SK-N-SH (cell line): ENCODE results near the gene SLC17A1. TPM values are rescaled to one million over a fixed set of nuclear protein-coding genes. Genes with fewer than 3 reads are reported as not detected.

ENCODE experiments used
- CTCF ChIA-PET: fragments of 300-600, 350-600 bp; formaldehyde crosslinking; extraction: SDS; loops from one replicate; lab custom pipeline; 2021; lab: Yijun Ruan, JAX
- POLR2A ChIA-PET: fragments of 350-600 bp; sonication (Branson Sonifier 250); formaldehyde crosslinking; extraction: SDS; loops from one replicate; lab custom pipeline; 2020; ENCODE audit warnings: antibody characterized with exemption, inconsistent platforms; lab: Yijun Ruan, JAX
- DNase-seq: peaks from one replicate; pipeline ENCODE4 v3.0.0; 2012
- H2AFZ ChIP-seq: fragments of 200-600 bp; sonication (generic); 2 replicates; pipeline ENCODE4 v1.8.1; 2016; ENCODE audit warnings: antibody characterized with exemption, mild to moderate bottlenecking, low read depth
- H3F3A ChIP-seq: fragments of 200-600 bp; sonication (generic); replicated peaks from 2 replicates; pipeline ENCODE3; 2016; ENCODE audit warnings: antibody characterized with exemption, mild to moderate bottlenecking; ENCODE audit not compliant: insufficient read depth
- H3K27ac ChIP-seq, 2 experiments: fragments of 200-500 bp in 1 of 2; fragments of 200-600 bp in 1 of 2; sonication (Bioruptor generic) in 1 of 2; sonication (generic), shearing (Covaris generic) in 1 of 2; 2 replicates each; pipeline versions ENCODE4 v1.5.1 to v1.6.1; 2014 to 2016; ENCODE audit warnings: low read depth in 2 of 2, inconsistent platforms in 1 of 2, low read length in 1 of 2, mild to moderate bottlenecking in 1 of 2, mixed read lengths in 1 of 2
- H3K27me3 ChIP-seq: fragments of 200-600 bp; sonication (generic), shearing (Covaris generic); 2 replicates; pipeline ENCODE4 v1.6.1; 2016; ENCODE audit warnings: mixed run types; ENCODE audit not compliant: insufficient read depth
- H3K36me3 ChIP-seq, 2 experiments: fragments of 200-500 bp in 1 of 2; fragments of 200-600 bp in 1 of 2; sonication (Bioruptor generic) in 1 of 2; sonication (generic) in 1 of 2; replicated peaks in 1 of 2; 2 replicates each; pipeline versions ENCODE3 to v1.5.1; 2014 to 2016; ENCODE audit warnings: low read length in 1 of 2, mild to moderate bottlenecking in 1 of 2; ENCODE audit not compliant: insufficient read depth in 2 of 2, control insufficient read depth in 1 of 2
- H3K4me1 ChIP-seq, 2 experiments: fragments of 200-500 bp in 1 of 2; fragments of 200-600 bp in 1 of 2; sonication (Bioruptor generic) in 1 of 2; sonication (generic), shearing (Covaris generic) in 1 of 2; 2 replicates each; pipeline versions ENCODE4 v1.5.1 to v1.6.1; 2014 to 2016; ENCODE audit warnings: low read depth in 1 of 2, low read length in 1 of 2, mixed run types in 1 of 2; ENCODE audit not compliant: insufficient read depth in 2 of 2, control insufficient read depth in 1 of 2
- H3K4me2 ChIP-seq: fragments of 200-600 bp; sonication (generic), shearing (Covaris generic); 2 replicates; pipeline ENCODE4 v1.6.1; 2017; ENCODE audit warnings: mixed run types
- H3K4me3 ChIP-seq, 2 experiments: fragments of 200-500 bp in 1 of 2; fragments of 200-600 bp in 1 of 2; sonication (Bioruptor generic) in 1 of 2; sonication (generic), shearing (Covaris generic) in 1 of 2; 2 replicates each; pipeline versions ENCODE4 v1.5.1 to v1.8.1; 2014 to 2016; ENCODE audit warnings: low read depth in 2 of 2, inconsistent platforms in 1 of 2, low read length in 1 of 2, mild to moderate bottlenecking in 1 of 2, mixed read lengths in 1 of 2, moderate library complexity in 1 of 2
- H3K79me2 ChIP-seq: fragments of 200-600 bp; sonication (generic); 2 replicates; pipeline ENCODE4 v1.8.1; 2017; ENCODE audit warnings: mild to moderate bottlenecking; ENCODE audit not compliant: insufficient read depth
- H3K9ac ChIP-seq: fragments of 200-600 bp; sonication (generic); 2 replicates; pipeline ENCODE4 v1.6.1; 2017; ENCODE audit warnings: mixed run types
- H3K9me2 ChIP-seq: fragments of 200-600 bp; sonication (generic); 2 replicates; pipeline ENCODE4 v1.6.1; 2017; ENCODE audit warnings: mixed run types
- H3K9me3 ChIP-seq: fragments of 200-600 bp; sonication (generic); 2 replicates; pipeline ENCODE4 v1.6.1; 2017; ENCODE audit warnings: mixed run types, mild to moderate bottlenecking, moderate library complexity
- H4K20me1 ChIP-seq: fragments of 200-600 bp; sonication (generic); 2 replicates; pipeline ENCODE4 v1.6.1; 2017; ENCODE audit warnings: mild to moderate bottlenecking, mixed run types; ENCODE audit not compliant: insufficient read depth
- CHD2 ChIP-seq: fragments of 150-350 bp; IDR thresholded peaks from 2 replicates; pipeline ENCODE4 v1.6.1; 2018; ENCODE audit warnings: low read length; ENCODE audit not compliant: partially characterized antibody
- ELF1 ChIP-seq: IDR thresholded peaks from 2 replicates; pipeline ENCODE4 v1.4.0; 2012
- FOSL2 ChIP-seq: IDR thresholded peaks from 2 replicates; pipeline ENCODE4 v1.4.0; 2012; ENCODE audit warnings: low read depth, mild to moderate bottlenecking, moderate library complexity, borderline replicate concordance
- FOXJ3 ChIP-seq: sonication (generic); formaldehyde crosslinking; IDR thresholded peaks from 2 replicates; pipeline ENCODE4 v1.5.1; 2020; ENCODE audit warnings: mild to moderate bottlenecking, missing genetic modification reagents
- FOXM1 ChIP-seq: IDR thresholded peaks from 2 replicates; pipeline ENCODE4 v1.4.0; 2012; ENCODE audit warnings: low read depth, mild to moderate bottlenecking
- JUND ChIP-seq: IDR thresholded peaks from 2 replicates; pipeline ENCODE4 v1.4.0; 2012
- NFIC ChIP-seq: IDR thresholded peaks from 2 replicates; pipeline ENCODE4 v1.4.0; 2012; ENCODE audit warnings: borderline replicate concordance
- RCOR1 ChIP-seq: fragments of 150-350 bp; IDR thresholded peaks from 2 replicates; pipeline ENCODE4 v1.6.1; 2017; ENCODE audit warnings: antibody characterized with exemption, low read length
- RXRA ChIP-seq: IDR thresholded peaks from 2 replicates; pipeline ENCODE4 v1.4.0; 2012; ENCODE audit warnings: low read depth, mild to moderate bottlenecking, borderline replicate concordance
- SMC3 ChIP-seq: IDR thresholded peaks from 2 replicates; pipeline ENCODE4 v1.6.1; 2012; ENCODE audit warnings: low read depth, low read length, improper control_type of control experiment
- TCF12 ChIP-seq: IDR thresholded peaks from 2 replicates; pipeline ENCODE4 v1.4.0; 2012
- WGBS: methylation state at CpG from one replicate; pipeline ENCODE4 v1.1.6; 2017; ENCODE audit warnings: low lambda C conversion rate; 5-methylcytosine and 5-hydroxymethylcytosine counted together
- polyA plus RNA-seq, 3 experiments: library from polyadenylated mRNA; depleted of rRNA; stranded (reverse); fragments of >200 nt; gene quantifications; 2 replicates each; pipeline ENCODE4 v1.2.3, GENCODE V29; 2012
- TF ChIP-seq, protein P1 (sequence below): fragments of 150-350 bp; IDR thresholded peaks from 2 replicates; pipeline ENCODE4 v1.6.1; 2016; ENCODE audit warnings: mild to moderate bottlenecking, low read depth, low read length
- TF ChIP-seq, protein P2 (sequence below): IDR thresholded peaks from 2 replicates; pipeline ENCODE4 v1.4.0; 2012; ENCODE audit warnings: low read depth
- TF ChIP-seq, protein P3 (sequence below): fragments of 200-600 bp; sonication (generic); IDR thresholded peaks from 2 replicates; pipeline ENCODE4 v1.6.1; 2017; ENCODE audit warnings: antibody characterized with exemption, mild to moderate bottlenecking, moderate library complexity
- TF ChIP-seq, protein P4 (sequence below): IDR thresholded peaks from 2 replicates; pipeline ENCODE4 v1.4.0; 2012; ENCODE audit warnings: low read depth, borderline replicate concordance

SLC17A1 gene
- polyA plus RNA-seq, 1 of the 3 experiments (the other 2 are of a cell fraction), result not detected

DNA sequence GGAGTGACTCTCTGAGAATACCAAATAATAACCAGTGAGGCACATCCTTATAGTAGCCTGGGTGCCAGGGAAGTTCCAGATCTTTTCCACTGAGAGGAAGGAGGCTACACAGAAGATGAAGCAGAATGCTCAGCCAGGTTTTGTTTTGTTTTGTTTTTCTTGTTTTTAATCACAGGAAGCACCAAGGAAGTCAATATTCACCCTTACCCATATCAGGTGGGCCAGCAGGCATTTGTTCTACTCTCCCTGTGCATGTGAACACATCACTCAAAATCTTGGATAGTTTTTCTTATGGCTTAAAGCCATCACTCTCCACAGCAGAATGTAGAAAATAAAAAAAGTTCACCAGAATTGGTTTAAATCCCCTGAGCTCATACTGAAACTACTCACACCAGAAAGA is 10.5 kb downstream of the SLC17A1 start:
- no peak for TF ChIP-seq FOSL2
- Histone ChIP-seq H3K36me3 (no peaks in the 10 kb centered on the region), H4K20me1 (no peaks in the 10 kb centered on the region), H3K27me3 (no peaks in the 10 kb centered on the region), H3K9me2 (no peaks in the 10 kb centered on the region), H3K4me1 (no peaks in the 10 kb centered on the region), H3F3A (no peaks in the 10 kb centered on the region), H3K9me3 (no peaks in the 10 kb centered on the region), H3K79me2 (no peaks in the 10 kb centered on the region), H3K4me2 (no peak overlapping the region), H2AFZ (no peak overlapping the region), H3K9ac (no peak overlapping the region), H3K4me3 (no peak overlapping the region), H3K27ac (no peak overlapping the region)
- CTCF ChIA-PET, result no interaction called here
- POLR2A ChIA-PET, result no interaction called here
- no peak for DNase-seq

DNA sequence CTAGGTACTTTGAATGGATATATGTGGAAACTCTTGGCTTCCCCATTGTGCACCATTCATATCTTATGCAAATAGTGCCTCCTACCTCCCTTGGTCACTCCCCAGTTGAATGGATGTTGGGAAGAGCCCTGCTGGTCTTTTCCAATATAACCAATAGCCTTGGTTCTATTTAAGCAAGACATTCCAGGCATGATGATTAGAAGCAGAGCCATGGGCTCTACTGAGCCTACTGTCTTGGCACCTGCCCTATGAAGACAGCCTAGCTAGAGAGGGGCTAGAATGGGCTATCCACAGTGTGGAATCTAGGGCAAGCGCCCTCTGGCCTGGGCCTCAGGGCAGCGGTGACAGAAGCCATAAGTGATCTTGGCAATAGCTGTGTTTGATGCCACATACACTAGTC is 15.6 kb downstream of the SLC17A1 start:
- Histone ChIP-seq H4K20me1 (no peaks in the 10 kb centered on the region), H3K9ac (no peak overlapping the region), H3K79me2 (no peaks in the 10 kb centered on the region), H3K4me3 (no peak overlapping the region), H3K9me3 (no peaks in the 10 kb centered on the region), H3K27me3 (no peaks in the 10 kb centered on the region), H2AFZ (no peak overlapping the region), H3K4me2 (no peak overlapping the region), H3K27ac (no peak overlapping the region), H3F3A (no peaks in the 10 kb centered on the region), H3K4me1 (no peaks in the 10 kb centered on the region), H3K36me3 (no peaks in the 10 kb centered on the region), H3K9me2 (no peaks in the 10 kb centered on the region)
- POLR2A ChIA-PET, result no interaction called here
- CTCF ChIA-PET, result interaction anchor here (1.4 to 1.5 kb wide), 2 partner anchors 12 to 23 kb away, joined by 3 read pairs; no protein-coding TSS in a partner anchor
- DNase-seq, result no peak
- WGBS, result 74% methylated on average over 2 of the region's 2 CpGs
- no peak for TF ChIP-seq NFIC
- TF ChIP-seq, protein P1, sequence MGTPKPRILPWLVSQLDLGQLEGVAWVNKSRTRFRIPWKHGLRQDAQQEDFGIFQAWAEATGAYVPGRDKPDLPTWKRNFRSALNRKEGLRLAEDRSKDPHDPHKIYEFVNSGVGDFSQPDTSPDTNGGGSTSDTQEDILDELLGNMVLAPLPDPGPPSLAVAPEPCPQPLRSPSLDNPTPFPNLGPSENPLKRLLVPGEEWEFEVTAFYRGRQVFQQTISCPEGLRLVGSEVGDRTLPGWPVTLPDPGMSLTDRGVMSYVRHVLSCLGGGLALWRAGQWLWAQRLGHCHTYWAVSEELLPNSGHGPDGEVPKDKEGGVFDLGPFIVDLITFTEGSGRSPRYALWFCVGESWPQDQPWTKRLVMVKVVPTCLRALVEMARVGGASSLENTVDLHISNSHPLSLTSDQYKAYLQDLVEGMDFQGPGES, result no peak
- no peak for TF ChIP-seq RXRA
- TF ChIP-seq RCOR1, result no peak
- TF ChIP-seq, protein P2, sequence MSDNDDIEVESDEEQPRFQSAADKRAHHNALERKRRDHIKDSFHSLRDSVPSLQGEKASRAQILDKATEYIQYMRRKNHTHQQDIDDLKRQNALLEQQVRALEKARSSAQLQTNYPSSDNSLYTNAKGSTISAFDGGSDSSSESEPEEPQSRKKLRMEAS, result no peak
- no peak for TF ChIP-seq TCF12
- no peak for TF ChIP-seq ELF1
- no peak for TF ChIP-seq SMC3
- no peak for TF ChIP-seq FOXJ3 (CRISPR knock-in tag)
- TF ChIP-seq, protein P3, sequence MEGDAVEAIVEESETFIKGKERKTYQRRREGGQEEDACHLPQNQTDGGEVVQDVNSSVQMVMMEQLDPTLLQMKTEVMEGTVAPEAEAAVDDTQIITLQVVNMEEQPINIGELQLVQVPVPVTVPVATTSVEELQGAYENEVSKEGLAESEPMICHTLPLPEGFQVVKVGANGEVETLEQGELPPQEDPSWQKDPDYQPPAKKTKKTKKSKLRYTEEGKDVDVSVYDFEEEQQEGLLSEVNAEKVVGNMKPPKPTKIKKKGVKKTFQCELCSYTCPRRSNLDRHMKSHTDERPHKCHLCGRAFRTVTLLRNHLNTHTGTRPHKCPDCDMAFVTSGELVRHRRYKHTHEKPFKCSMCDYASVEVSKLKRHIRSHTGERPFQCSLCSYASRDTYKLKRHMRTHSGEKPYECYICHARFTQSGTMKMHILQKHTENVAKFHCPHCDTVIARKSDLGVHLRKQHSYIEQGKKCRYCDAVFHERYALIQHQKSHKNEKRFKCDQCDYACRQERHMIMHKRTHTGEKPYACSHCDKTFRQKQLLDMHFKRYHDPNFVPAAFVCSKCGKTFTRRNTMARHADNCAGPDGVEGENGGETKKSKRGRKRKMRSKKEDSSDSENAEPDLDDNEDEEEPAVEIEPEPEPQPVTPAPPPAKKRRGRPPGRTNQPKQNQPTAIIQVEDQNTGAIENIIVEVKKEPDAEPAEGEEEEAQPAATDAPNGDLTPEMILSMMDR, result no peak
- no peak for TF ChIP-seq JUND
- no peak for TF ChIP-seq CHD2
- TF ChIP-seq FOXM1, result no peak
- TF ChIP-seq, protein P4, sequence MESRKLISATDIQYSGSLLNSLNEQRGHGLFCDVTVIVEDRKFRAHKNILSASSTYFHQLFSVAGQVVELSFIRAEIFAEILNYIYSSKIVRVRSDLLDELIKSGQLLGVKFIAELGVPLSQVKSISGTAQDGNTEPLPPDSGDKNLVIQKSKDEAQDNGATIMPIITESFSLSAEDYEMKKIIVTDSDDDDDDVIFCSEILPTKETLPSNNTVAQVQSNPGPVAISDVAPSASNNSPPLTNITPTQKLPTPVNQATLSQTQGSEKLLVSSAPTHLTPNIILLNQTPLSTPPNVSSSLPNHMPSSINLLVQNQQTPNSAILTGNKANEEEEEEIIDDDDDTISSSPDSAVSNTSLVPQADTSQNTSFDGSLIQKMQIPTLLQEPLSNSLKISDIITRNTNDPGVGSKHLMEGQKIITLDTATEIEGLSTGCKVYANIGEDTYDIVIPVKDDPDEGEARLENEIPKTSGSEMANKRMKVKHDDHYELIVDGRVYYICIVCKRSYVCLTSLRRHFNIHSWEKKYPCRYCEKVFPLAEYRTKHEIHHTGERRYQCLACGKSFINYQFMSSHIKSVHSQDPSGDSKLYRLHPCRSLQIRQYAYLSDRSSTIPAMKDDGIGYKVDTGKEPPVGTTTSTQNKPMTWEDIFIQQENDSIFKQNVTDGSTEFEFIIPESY, result no peak
